ENCODE data around the gene CACNA1C.

The CACNA1C gene

DNA sequence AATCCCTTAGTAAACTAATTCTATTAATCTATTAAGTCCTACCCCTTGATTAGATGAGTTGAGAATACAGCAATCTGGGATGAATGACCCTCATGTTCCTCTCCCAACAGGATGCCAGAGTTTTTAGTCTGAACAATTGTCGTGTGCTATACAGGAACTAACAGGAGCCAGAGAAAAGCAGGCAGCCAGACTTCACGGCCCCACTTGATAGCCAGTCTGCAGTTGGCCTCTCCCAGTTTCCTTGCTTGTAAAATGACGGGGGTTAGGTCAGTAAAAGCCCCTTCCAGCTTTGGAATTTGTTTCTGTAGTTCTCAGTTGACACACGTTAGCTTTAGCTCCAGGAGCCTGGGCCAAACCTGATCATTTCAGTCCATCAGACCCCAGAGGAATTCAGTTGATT lies 475.2 kb downstream of the CACNA1C start:
- no peak for DNase-seq (ENCODE audit: low read depth)

DNA sequence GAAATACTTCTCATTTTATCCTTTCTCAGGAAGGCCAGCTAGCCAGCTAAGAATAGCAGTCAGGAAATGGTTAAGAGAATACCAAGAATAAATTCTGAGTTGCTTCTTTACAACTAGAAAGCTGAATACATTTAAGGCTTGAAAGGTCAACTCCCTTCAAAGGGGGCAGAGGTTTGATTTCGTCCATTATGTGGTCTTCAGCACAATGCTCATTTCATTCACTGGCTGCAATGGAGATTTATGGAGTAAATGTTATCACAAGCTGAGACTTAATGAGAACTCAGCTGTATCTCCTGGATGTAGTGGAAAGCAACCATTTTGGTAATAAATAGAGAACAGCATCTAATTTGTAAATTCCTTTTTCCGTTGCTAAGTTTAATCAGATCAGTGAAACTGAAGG lies 477.0 kb downstream of the CACNA1C start:
- no peak for DNase-seq (ENCODE audit: low read depth)

DNA sequence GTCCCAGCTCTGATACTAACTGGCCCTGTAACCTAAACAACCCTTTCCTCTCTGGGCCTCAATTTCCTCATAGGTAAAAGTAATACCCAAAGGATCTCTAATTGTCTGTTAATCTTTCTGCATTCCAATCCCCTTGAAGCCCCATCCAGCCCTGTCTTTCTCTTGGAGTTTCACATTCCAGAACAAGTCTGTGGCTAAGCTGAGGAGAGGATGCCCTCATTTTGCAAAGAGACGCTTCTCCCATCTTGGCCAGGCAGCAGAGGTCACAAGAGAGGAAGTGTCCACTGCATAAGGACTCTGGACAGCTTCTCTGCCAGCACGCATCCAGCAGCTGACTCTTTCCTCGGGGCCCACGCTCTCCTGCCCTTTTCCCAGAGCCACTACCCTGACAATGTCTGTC lies 478.6 kb downstream of the CACNA1C start:
- no peak for DNase-seq (ENCODE audit: low read depth)

DNA sequence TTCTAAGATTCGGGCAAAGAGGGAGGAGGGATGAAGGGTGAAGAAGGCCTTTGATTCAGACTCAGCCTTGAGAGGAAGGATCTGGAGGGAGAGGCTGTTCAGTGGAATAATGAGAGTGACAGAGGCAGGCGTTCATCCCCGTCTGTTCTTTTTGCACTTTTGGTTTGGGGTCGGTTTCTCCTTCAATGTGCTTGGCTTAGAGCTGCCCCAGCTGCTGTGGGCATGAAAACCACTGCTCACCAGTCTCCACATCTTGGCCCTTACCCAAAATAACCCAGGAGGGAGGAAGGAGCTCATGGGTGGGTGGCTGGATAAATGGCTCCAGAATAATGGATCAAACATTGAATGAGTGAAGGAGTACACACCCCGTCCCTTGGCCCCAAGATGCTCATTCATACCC lies 480.2 kb downstream of the CACNA1C start:
- DNase-seq (ENCODE audit: low read depth), result no peak

DNA sequence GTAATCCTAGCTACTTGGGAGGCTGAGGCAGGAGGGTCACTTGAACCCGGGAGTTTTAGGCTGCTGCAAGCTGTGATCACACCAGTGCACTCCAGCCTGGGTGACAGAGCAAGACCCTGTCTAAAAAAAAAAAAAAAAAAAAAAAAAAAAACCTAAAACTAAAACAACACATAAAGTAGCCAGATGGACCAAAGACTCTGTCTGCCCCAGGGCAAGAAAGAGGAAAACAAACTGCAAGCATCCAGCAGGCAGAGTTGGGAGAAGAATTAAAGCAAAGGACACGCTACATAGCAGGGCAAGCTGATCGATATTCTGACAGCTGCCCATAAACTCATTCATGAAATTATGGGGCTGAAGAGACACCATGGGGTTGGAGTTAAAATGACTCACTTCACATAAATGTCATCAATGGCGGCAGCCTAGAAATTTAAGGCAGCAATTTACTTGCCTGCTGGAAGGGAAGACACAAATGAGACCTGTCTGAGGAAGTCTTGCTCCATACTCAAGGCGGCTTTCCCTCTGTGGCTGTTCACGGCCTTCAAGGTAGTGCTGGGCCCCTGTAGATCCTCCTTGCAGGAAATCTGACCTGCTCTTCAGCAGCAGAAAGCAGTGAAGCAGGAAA lies 482.9 kb downstream of the CACNA1C start:
- no peak for DNase-seq (ENCODE audit: low read depth)

DNA sequence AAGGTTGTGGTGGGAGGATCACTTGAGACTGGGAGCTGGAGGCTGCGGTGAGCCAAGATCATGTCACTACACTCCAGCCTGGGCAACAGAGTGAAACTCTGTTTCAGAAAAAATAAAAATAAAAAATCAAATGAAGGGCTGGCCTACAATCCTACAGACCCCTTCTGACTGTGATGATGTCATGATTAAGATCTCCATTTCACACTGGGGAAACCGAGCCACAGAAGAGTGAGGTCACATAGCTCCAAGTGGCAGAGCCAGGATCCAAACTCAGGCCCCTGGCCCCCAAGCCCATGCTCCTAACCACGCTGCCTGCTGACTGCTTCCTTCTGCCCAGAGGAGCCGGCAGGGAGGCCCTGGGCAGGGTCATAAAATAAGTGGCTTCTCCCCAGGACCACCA lies 483.9 kb downstream of the CACNA1C start:
- DNase-seq (ENCODE audit: low read depth), result no peak

DNA sequence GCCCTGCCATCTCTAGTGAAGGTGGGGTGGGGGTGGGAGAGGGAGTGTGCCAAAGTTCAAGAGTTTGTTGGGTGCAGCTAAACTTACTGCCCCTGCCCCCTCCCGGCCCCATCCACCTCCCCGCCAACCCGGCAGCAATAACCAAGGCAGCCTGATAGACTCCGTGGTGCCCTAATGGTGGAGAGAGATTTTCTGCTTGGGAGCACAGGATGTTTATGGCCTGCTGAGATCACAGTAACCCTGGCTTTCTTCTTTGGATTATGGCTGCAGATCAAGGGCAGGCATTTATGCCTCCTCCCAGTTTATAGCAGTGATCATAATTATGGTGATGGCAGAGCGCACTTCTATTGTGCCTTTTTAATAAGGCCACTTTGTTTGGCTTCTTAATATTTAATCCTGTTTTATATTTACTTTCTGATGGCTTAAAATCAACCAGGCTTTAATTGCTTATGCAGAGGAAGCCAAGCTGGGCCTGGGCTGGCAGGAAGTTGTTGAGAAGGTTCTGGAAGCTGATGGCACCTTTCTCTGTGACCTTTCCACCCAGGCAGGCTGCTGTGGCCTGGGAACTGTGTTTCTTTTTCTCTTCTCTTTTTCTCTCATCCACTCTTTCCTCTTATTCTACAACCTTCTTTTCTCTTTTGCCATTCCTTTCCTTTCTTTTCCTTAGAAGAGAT lies 485.2 kb downstream of the CACNA1C start:
- no peak for DNase-seq (ENCODE audit: low read depth)

DNA sequence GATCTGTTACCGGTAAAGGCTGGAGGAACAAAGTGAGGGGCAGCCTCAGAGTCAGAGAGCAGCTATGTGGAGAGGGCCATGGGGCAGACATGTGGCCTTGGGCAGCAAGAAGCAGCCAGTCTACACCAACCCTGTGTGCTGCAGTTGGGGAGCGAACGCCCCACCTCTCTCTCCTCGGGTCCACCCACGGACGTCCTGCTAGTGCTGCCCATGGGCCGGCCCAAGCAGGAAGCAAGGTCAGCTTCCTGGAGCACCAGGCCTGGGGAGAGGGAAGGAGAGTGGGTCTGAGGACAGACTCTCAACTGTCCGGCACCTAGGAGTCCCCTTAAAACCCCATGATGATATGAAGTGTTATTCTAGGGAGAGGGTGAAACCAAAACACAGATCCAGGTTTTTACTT lies 487.2 kb downstream of the CACNA1C start:
- no peak for DNase-seq (ENCODE audit: low read depth)

DNA sequence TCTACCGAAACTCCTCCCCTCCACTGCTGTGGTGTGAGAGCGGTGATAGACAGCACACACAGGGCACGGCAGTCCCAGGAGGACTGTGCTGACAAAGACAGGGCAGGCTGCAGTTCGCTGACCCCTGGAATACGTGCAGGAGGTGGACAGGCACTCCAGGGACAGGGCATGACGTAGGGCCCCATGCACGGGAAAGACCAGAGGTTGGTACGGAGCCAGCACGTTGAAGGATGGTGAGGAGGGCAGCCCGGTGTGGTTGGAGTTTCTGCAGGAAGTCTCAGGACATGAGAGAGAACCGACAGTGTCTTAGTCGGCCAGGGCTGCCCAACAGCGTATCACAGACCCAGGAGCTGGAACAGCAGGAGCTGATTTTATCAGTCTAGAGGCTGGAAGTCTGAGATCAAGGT lies 487.8 kb downstream of the CACNA1C start:
- no peak for DNase-seq (ENCODE audit: low read depth)

DNA sequence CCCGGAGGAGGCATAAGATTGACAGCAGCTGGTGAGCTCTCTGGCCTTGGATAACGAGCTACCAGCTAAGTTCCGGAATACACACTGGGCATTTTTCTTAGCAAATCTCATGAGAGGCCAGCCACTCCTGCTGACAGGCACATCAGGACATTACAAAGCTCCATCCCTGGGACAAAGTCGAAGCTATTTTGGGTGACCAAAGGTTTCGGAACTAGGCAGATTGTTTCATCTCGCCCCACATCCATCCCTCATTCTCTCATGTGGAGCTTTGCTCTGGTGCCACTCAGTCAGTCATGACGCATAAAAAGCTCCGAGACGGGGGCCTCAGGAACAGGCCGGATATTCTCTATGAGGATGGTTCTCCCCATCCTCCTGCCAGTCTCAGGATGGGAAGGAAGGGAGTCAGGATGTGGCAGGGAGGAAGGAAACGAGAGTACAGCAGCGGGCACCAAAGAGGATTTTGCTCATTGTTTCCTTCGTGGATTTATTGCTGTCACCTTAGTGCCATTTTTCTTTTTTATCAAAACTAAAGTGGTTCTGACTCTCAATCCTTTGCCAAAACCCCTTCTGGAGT lies 488.9 kb downstream of the CACNA1C start:
- DNase-seq (ENCODE audit: low read depth), result no peak

DNA sequence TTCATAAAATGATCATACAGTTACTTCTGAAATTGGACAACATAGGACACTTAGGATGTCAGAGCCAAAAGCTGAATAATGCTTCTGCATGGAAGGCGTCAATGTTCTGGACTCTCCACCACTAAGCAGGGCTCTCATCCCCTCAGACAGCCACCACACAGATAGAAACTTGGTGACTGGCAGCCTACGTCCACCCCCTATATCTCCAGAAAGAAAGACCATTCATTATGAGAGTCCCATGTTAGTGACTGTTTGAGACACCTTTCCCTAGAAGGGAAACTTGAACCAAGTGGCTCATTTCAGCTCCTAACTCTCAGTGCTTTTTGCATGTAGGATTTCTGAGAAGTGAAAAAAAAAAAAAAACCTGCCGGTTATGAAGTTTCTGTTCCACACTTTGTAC lies 491.0 kb downstream of the CACNA1C start:
- no peak for DNase-seq (ENCODE audit: low read depth)

DNA sequence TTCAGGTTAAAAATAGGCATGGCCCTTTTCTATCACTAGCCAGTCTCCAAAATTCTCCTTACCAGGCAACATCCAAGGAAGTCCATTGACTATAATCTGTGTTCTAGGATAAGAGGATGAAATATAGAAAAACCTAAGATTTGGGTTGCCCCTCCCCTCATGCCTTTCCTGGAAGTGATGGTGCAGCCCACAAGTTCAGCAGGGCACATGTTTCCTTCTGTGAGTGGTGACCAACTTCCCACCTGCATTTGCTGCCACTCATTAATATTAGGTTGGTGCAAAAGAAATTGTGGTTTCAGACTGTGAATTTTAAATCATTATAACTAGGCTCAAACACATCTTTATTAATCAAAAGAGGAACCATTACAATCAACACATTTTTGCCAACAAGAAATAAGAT lies 491.4 kb downstream of the CACNA1C start:
- DNase-seq (ENCODE audit: low read depth), result no peak

DNA sequence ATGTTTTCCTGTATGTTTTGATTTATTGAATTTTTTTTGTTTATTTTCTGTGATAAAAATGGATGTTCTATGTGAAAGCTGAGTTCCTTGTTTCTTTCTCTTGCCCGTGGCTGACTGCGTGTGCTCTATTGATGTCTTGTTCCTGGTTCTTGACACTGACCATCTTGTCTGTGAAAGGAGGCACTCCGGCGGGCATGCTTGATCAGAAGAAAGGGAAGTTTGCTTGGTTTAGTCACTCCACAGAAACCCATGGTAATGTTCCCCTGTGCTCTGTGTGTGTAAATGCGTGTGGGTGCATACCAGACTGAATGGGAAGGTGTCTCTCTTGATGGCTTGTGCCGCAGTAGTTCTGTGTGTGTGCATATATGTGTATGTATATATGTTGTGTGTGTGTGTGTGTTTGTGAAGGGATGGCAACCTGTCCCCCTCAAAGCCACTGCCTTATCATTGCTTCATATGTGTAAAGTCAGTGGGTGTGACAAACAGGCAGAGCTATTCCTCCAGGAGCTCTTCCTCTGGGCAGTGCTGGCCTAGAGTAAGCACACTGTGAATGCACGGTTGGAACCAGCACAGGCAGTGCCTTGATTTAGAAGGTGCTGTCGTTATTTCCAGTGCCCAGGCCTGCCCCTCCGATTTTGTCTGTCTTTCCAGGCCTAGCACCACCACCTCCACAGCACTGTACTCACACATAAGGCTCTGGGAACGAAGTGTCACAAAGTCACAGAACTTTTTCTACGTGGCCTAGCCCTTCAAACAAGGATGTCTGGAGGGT lies 494.7 kb downstream of the CACNA1C start:
- DNase-seq (ENCODE audit: low read depth), result no peak

DNA sequence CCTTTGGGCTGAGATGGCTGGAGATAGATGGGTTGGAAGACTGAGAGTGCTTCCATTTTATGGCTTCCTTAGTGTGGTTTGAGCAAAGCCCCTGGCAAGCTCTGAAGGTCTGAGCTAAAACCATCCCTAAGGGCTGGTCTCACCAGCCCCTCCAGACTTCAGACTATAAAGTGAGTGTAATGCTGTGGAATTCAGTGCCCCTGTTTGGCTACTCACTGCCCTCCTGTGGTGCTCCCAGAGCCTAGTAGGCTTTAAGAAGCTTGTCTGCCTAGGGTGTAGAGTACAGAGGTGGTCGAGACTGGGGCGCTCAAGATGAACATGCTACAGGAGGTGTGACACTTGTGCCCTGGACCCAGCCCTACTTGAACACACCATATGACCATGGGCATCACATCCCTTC lies 495.3 kb downstream of the CACNA1C start:
- no peak for DNase-seq (ENCODE audit: low read depth)

DNA sequence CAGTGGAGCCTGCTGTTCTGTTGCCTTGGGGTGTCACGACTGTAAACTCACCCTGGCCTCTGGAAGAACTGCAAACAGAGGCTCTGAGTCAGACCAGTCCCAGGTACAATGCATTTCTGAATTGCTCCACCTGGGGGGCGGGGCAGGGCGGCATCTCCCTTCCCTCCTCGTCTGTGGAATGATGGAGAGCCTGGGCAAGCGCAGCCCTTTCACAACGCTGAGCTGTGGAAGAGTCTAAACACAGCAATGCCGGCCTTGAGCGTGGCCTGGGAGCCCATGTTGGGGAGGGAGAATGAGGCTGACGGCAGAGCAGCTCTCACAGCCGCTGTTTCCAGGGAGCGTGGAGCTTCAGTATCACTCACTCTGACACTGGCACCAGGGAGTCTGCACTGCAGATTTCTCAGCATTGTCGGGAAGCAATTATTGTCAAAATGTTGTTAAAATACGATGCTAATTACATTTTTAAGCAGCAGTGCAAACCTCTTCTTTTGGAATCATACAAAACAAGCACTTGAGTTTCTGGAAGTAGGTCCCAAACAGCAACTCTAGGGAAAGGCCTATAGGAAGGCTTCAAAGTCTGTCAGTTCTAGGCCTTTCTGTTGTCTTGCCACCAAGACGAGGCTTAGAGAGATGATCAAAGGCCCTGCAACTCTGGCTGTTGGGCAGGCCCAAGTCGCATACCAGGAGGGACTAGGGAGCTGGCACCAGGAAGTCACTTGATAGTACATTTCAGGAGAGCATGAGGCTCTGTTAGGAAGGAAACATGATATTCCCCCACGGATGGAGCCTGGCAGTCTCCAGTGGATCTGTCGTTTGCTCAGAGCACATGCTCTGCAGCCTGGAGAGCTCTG lies 498.0 kb downstream of the CACNA1C start:
- DNase-seq (ENCODE audit: low read depth), result no peak

DNA sequence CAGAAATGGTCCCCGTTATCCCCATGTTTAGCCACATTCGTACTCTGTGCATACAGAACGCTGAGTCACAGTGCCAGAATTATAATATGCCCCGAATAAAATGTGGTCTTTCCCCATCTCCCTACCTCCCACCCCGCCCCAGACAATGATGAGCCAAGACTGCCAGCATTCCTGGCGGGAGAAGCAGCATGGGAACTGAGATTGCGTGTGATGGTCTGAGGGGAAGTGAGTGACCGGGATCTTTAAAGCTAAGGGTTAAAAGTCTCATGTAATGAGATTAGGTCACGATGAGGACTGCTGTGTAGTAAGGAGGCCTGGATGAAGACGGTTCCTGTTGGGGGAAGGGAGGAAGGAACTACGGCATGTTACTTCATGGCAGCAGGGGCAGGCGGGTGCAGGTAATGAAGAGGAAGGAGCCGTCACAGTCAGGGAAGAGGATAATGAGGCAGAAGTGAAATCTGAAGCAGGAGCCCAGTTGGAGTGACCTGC lies 498.7 kb downstream of the CACNA1C start:
- no peak for DNase-seq (ENCODE audit: low read depth)

DNA sequence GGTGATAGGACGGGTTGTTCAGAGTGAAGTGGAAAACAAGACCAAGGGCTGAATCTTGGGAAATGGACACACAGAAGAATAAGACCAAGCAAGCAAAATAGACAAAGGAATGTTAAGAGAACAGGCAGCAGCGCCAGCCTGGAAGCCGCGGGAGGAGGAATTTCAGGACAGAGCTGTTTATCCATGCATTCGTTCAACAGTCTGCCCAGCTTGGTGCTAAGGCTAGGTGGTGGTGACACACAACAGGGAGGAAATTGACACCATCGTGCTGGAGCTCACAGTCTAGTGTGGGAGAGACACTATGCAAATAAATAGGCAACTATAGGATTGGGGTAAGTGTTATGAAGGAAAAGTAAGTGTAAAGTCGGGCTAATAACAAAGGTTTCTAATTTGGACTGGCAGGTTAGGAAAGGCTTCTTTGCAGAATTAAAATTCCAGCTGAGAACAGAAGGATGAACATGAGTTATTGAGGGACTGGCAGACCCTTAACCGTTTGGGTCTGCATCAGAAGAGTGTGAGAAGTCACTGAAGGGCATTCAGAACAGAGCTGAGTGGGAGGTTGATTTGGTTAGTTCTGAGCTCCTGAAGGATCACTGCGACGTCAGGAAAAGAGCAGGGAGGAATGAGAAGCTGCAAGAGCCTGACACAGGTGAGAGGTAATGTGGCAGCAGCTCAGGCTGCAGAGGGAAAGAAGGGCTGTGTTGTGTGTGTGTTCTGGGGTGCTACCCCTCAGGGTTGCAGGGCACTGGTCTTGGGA lies 499.4 kb downstream of the CACNA1C start:
- no peak for DNase-seq (ENCODE audit: low read depth)

DNA sequence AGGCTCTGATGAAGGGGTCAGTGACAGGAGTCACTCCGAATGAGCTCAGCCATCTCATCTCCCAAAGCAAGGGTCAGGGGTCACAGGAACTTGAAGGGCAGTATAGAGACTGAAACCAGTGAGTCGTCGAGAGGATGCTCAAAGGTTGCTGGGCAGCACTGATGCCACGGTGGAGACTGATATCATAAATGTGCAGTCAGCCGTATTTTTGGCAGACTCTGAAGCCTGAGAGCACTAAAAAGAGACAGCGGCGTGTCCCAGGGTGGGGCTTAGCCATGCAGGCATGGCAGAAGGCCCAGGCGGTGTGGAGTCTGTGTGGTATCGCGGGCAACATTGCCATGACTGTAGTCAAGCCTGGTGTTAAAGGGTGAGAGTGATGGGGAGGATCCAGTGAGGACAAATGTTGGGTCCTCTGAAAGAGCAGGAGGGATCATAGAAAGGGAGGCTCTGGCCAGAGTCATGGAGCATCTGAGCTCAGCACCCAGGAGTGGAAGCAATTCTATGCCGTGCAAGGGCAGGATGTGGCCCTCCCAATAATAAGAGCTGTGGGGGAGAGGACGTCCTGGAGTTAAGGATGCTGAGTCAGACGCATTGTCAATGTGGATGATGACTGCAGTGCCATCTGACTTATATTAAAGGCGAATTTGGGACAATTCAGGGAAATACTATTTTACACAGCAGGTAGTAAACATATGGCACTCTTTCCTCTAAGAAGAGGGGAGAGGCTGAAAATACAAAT lies 500.8 kb downstream of the CACNA1C start:
- no peak for DNase-seq (ENCODE audit: low read depth)

DNA sequence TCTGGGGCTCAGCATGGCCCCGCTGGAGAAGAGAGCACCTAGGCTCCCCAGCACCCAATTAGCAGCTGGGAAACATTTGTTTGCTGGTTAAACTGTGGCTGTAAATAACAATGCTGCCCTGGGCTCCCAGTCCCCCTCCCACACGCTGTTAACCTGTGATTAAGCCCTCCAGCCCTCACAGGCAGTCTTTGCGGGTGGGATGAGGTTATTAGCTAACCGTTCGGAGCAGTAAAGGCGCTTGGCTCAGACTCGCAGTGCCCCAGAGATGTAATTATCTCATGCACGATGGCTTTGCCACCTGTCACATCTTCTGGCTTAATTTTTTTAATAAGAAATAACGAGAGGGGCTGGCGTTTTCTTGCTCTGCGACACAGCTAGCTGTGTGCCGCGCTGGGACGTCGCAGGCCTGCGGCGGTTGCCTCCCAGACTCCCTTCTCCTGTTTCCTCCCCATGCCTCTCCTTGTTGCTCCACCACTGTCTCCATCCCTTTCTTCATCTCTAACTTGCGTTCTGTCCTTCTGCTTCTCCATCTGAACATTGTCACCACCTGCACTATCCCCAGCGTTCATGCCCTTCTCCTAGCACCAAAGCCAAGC lies 502.8 kb downstream of the CACNA1C start:
- no peak for DNase-seq (ENCODE audit: low read depth)

DNA sequence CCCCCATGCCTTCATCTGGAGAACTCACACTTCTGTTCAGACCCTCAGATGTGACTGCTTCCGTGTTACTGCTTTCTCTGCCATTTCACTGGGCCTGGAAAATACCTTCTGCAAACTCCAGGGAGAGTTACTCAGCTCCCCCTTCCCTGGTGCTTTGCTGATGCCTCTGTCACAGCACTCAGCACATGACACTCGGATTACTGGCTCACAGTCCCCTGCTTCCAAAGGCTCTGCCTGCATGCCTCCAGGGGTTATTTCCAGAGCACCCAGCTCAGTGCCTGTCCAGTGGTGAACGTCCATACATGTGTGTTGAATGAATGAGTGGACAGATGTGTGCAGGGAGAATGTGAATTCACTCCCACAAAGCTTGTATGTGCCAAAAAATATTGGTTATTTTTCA lies 504.8 kb downstream of the CACNA1C start:
- no peak for DNase-seq (ENCODE audit: low read depth)

All from HS-27A (cell line).